Activated B cell treated with CpG ODN at 0.5 μM for 24 hours (primary cell): ENCODE measurements around the gene CLDN1. TPM values are rescaled to one million over a fixed set of nuclear protein-coding genes. Genes with fewer than 3 reads are reported as not detected.

ENCODE experiments used
- ATAC-seq: fragments of 200-7000 bp; cut with Tn5 transposase; one replicate; pipeline ENCODE4 v1.10.0; 2021; ENCODE audit warnings: low read depth, mild to moderate bottlenecking, moderate library complexity
- CTCF ChIA-PET: fragments of 350-600 bp; sonication (Branson Sonifier 250); formaldehyde crosslinking; loops from one replicate; lab custom pipeline; 2021; ENCODE audit warnings: antibody characterized with exemption; lab: Charles Lee
- POLR2A ChIA-PET: fragments of 350-600 bp; sonication (Branson Sonifier 250); formaldehyde crosslinking; loops from one replicate; lab custom pipeline; 2021; ENCODE audit warnings: antibody characterized with exemption; lab: Charles Lee
- DNase-seq: peaks from one replicate; pipeline ENCODE4 v3.0.0; 2022
- H3K27ac Mint-ChIP-seq: one replicate; pipeline ENCODE4 v1.8.0; 2020; ENCODE audit warnings: mixed read lengths
- H3K27me3 Mint-ChIP-seq: one replicate; pipeline ENCODE4 v1.8.0; 2021; ENCODE audit warnings: mixed read lengths
- H3K36me3 Mint-ChIP-seq: one replicate; pipeline ENCODE4 v1.8.0; 2021; ENCODE audit warnings: low read depth, mixed read lengths
- H3K4me1 Mint-ChIP-seq: one replicate; pipeline ENCODE4 v1.8.0; 2021; ENCODE audit warnings: mixed read lengths
- H3K4me3 Mint-ChIP-seq: one replicate; pipeline ENCODE4 v1.8.0; 2020; ENCODE audit warnings: mild to moderate bottlenecking, mixed read lengths
- H3K9me3 Mint-ChIP-seq: one replicate; pipeline ENCODE4 v1.8.0; 2020; ENCODE audit warnings: mixed read lengths
- CTCF ChIP-seq: fragments of 200-600 bp; IDR thresholded peaks from one replicate; pipeline ENCODE4 v1.8.0; 2022; ENCODE audit warnings: antibody characterized with exemption, mild to moderate bottlenecking
- intact Hi-C: fragments of 100-400 bp; cut with micrococcal nuclease; formaldehyde crosslinking; loops from one replicate; pipeline ENCODE4 v1.15.1; 2024
- total RNA-seq: library from RNA; stranded (reverse); gene quantifications from 2 replicates; pipeline ENCODE4 v1.2.3, GENCODE V29; 2022

The CLDN1 gene
- total RNA-seq, 1 donor from 2014 or later: not detected

DNA sequence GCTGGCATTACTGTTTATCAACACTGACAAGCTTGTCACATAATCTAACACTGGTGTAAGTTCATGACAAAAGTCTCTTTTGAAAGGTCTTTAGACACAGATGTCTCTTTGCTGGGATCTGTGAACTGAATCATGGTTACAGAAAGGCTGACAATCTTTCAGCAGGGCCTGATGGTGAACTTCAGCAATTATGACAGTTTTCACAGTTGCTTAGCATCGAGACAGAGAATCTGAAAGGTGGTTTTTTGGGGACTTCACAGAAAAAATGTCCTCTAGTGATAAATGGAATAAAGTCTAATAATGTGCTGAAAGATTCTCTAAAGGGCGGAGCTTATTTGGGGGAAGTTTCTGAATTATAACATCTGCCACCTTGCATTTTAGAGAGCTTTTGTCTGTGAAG lies 32.3 kb downstream of the CLDN1 start:
- ATAC-seq: no peak
- no peak for TF ChIP-seq CTCF
- CTCF ChIA-PET: no interaction called here
- H3K27me3 Mint-ChIP-seq: no peaks in the 10 kb centered on the region
- H3K27ac Mint-ChIP-seq: no peak overlapping the region
- H3K36me3 Mint-ChIP-seq: no peaks in the 10 kb centered on the region
- H3K4me1 Mint-ChIP-seq: no peaks in the 10 kb centered on the region
- POLR2A ChIA-PET: no interaction called here
- no peak for DNase-seq
- H3K9me3 Mint-ChIP-seq: peaks cover 26% of the 10 kb centered on the region
- intact Hi-C loops: no loop called here
- no peak overlapping the region for H3K4me3 Mint-ChIP-seq

DNA sequence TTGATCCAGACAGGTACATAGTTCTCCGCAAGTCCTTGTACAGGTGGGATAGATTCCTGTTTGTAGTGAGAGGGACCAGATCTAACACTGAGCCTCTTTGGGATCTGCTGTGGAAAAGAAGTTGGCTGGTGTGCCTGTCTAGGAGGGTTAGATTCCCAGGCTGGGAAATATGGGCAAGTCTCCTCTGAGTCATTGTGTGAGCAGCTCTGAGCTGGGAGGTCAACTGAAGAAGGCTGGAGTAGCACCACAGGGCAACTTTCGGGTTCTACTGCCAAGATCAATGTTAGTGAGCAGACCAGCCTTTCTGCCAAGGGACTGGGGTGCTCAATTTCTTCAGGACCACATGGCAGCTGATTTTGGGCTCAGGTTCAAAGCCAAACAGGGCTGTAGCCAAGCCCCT lies 33.4 kb downstream of the CLDN1 start:
- no peak for DNase-seq
- ChIA-PET POLR2A (no interaction called here), CTCF (no interaction called here)
- Mint-ChIP-seq H3K9me3 (peaks cover 28% of the 10 kb centered on the region), H3K27ac (no peak overlapping the region), H3K4me3 (no peak overlapping the region), H3K4me1 (no peaks in the 10 kb centered on the region), H3K27me3 (no peaks in the 10 kb centered on the region), H3K36me3 (no peaks in the 10 kb centered on the region)
- no peak for ATAC-seq
- no peak for TF ChIP-seq CTCF
- intact Hi-C loops: no loop called here

GRCh38 chr3:190286014-190286413 lies 36.2 kb downstream of the CLDN1 start:
- Mint-ChIP-seq H3K27me3 (no peaks in the 10 kb centered on the region), H3K9me3 (peaks cover 20% of the 10 kb centered on the region), H3K27ac (no peak overlapping the region), H3K4me1 (no peaks in the 10 kb centered on the region), H3K36me3 (no peaks in the 10 kb centered on the region), H3K4me3 (no peak overlapping the region)
- no peak for TF ChIP-seq CTCF
- intact Hi-C loops: no loop called here
- ChIA-PET CTCF (no interaction called here), POLR2A (no interaction called here)
- DNase-seq: no peak
- no peak for ATAC-seq

GRCh38 chr3:190281308-190282051 lies 40.8 kb downstream of the CLDN1 start:
- no peak overlapping the region for H3K4me3 Mint-ChIP-seq
- no peak for TF ChIP-seq CTCF

GRCh38 chr3:190279690-190280089 lies 42.6 kb downstream of the CLDN1 start:
- POLR2A ChIA-PET: no interaction called here
- H3K27ac Mint-ChIP-seq: no peak overlapping the region
- no peak for TF ChIP-seq CTCF
- no peaks in the 10 kb centered on the region for H3K27me3 Mint-ChIP-seq
- no peak for ATAC-seq
- intact Hi-C loops: no loop called here
- H3K36me3 Mint-ChIP-seq: no peaks in the 10 kb centered on the region
- DNase-seq: no peak
- CTCF ChIA-PET: no interaction called here
- H3K4me1 Mint-ChIP-seq: no peaks in the 10 kb centered on the region
- H3K9me3 Mint-ChIP-seq: peaks cover 6% of the 10 kb centered on the region
- no peak overlapping the region for H3K4me3 Mint-ChIP-seq

More at GRCh38 chr3:190281308-190282051, 40.8 kb downstream of the CLDN1 start:
- peaks cover 15% of the 10 kb centered on the region for H3K9me3 Mint-ChIP-seq
- DNase-seq (no peak), ATAC-seq (no peak)
- ChIA-PET CTCF (no interaction called here), POLR2A (no interaction called here)
- no peaks in the 10 kb centered on the region for H3K27me3 Mint-ChIP-seq
- intact Hi-C loops: no loop called here
- no peaks in the 10 kb centered on the region for H3K36me3 Mint-ChIP-seq
- no peaks in the 10 kb centered on the region for H3K4me1 Mint-ChIP-seq
- H3K27ac Mint-ChIP-seq: no peak overlapping the region
